ENCODE results near the gene RMND5A. TPM values are rescaled to one million over a fixed set of nuclear protein-coding genes. Genes with fewer than 3 reads are reported as not detected.

Gene RMND5A
- polyA plus RNA-seq, 1 experiment, result 10.8 TPM

DNA sequence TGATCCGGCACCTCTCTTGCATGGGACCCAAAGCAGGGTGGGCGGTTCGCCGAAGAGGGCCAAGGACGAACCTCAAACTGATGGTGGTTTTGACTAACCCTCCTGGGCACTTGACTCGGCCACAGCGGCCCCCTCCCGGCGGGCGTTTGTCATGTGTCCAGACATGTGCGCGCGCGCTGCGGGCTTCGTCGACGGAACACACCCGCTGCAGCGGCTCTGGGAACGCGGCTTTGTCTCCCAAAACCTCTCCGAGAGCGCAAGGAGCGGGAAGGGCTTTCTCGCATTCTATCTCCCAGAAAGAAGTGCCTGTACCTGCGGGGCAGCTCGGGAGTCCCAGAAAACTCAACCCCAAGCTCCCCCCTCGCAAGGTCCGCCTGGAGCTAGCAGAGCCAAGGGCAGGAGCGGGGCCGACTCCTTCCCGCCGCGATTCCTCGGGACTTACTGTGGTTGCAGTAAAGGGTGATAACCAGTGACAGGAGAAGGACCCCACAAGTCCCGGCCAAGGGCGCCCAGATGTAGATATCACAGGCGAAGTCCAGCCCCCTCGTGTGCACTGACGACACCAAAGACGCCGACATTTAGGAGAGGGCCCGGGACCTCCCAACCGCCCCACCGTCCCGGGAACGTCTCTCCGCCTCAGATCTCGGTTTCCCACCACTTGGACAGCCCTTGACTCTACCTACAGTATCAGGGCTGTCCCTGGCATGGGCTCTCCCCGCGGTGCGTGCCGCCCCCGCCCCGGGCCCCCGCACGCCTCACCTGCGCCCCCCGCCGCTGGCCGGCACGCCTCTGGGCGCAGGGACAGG is 69.0 kb downstream of the RMND5A start:
- ChIA-PET CTCF (no interaction called here), POLR2A (no interaction called here)
- H3K4me3 ChIP-seq (ENCODE audit: low read depth, low read length), result no peak overlapping the region
- H3K27me3 ChIP-seq (ENCODE audit: control insufficient read depth, insufficient read depth, low read length), result peaks cover 50% of the 10 kb centered on the region
- DNase-seq (ENCODE audit: low read depth), result no peak
- H3K36me3 ChIP-seq (ENCODE audit: control insufficient read depth, insufficient read depth, low read length), result no peaks in the 10 kb centered on the region
- TF ChIP-seq, protein P1, sequence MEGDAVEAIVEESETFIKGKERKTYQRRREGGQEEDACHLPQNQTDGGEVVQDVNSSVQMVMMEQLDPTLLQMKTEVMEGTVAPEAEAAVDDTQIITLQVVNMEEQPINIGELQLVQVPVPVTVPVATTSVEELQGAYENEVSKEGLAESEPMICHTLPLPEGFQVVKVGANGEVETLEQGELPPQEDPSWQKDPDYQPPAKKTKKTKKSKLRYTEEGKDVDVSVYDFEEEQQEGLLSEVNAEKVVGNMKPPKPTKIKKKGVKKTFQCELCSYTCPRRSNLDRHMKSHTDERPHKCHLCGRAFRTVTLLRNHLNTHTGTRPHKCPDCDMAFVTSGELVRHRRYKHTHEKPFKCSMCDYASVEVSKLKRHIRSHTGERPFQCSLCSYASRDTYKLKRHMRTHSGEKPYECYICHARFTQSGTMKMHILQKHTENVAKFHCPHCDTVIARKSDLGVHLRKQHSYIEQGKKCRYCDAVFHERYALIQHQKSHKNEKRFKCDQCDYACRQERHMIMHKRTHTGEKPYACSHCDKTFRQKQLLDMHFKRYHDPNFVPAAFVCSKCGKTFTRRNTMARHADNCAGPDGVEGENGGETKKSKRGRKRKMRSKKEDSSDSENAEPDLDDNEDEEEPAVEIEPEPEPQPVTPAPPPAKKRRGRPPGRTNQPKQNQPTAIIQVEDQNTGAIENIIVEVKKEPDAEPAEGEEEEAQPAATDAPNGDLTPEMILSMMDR (IDR thresholded peaks at IDR 0.05; ENCODE audit: insufficient read depth, low read depth, low read length), result no peak

DNA sequence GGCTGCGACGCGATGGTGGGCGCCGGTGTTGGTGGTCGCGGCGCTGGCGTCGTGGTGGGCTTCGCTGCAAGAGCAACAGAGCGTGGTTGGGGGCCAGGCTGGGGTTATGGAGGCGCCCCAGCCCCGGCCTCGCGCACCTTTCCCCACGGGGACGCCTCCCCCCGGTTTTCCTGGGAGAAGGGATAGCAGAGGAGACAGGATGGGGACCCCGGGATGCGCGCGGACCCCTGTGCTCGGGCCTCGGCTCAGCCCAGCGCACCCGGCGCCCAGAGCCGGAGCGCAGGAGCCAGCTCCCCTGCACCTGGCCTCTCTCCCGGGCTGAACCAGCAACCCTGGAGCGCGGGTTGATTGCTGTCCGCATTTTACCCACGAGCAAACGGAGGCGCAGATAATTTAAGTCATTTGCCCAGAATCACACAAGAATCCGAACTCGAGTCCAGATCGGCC is 69.6 kb downstream of the RMND5A start:
- no peak for DNase-seq (ENCODE audit: low read depth)
- POLR2A ChIA-PET, result no interaction called here
- H3K27me3 ChIP-seq (ENCODE audit: control insufficient read depth, insufficient read depth, low read length), result peaks cover 50% of the 10 kb centered on the region
- CTCF ChIA-PET, result no interaction called here
- TF ChIP-seq, protein P1 (IDR thresholded peaks at IDR 0.05; ENCODE audit: insufficient read depth, low read depth, low read length), result no peak
- no peaks in the 10 kb centered on the region for H3K36me3 ChIP-seq (ENCODE audit: control insufficient read depth, insufficient read depth, low read length)
- H3K4me3 ChIP-seq (ENCODE audit: low read depth, low read length), result no peak overlapping the region

DNA sequence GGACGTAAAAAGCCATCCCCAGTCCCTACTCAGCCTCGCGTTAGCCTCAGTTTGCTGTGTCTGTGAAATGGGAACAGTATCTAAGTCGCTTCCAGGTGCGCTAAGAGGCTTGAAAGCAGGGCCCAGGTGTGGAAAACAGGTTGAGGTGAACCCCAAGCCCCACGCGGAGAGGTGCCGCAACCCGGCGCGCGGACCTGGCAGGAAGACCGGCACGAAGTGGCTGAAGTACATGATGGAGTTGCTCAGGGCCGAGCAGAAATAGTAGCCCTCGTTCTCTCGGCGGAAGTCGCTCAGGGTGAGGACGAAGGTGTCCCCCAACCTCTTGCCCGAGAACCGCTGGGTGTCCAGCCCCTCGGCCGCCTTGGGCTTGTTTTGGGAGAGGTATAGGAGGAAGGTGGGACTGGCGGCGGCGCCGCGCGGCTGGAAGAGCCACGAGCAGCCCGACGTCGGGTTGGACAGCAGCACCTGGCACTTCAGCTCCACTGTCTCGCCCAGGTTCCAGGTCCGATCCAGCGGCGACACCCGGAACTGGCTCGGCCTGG is 70.1 kb downstream of the RMND5A start:
- Histone ChIP-seq H3K4me3 (ENCODE audit: low read depth, low read length) (no peak overlapping the region), H3K36me3 (ENCODE audit: control insufficient read depth, insufficient read depth, low read length) (no peaks in the 10 kb centered on the region), H3K27me3 (ENCODE audit: control insufficient read depth, insufficient read depth, low read length) (peaks cover 50% of the 10 kb centered on the region)
- POLR2A ChIA-PET, result no interaction called here
- no peak for DNase-seq (ENCODE audit: low read depth)
- CTCF ChIA-PET, result no interaction called here
- TF ChIP-seq, protein P1 (IDR thresholded peaks at IDR 0.05; ENCODE audit: insufficient read depth, low read depth, low read length), result no peak

DNA sequence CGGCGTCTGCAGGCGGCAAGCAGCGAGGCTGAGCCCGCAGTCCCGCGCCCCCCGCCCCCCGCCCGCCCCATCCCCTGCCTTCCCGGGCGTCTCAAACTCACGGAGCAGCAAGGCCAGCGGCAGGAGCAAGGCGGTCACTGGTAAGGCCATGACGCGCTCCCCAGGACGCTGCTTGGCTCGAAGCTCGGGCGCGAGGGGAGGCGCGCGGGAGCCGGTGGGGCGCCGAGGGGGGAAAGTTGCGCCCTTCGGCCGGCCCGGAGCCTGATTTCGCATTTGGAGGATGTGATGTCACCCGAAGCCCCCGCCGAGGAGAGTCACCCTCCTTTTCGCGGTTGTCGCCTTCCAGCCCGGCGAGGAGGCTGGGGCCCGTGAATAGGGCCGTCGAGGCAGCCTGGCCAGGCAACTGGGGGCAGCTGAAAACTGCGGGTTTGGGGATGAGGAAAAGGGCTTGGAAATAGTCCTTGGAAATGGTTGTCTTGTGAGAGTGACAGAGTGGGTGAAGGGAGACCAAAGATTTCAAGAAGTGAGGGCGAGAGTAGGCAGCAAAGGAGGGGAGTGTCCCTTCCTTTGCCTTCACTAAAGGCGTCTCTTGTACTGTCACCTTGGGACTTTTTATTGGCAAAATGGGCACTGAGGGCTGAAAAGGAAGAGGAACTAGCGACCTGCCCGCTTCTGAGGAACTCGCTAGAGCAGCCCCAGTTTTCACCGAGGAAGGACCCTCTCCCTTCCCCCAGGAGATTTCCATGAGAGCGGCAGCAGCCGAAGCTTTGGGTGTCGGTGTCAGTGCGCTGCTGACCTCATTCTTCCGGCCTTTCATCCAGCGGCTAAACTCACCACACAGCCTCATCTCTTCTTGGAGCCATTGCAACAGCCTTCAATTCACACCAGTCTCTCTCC is 70.8 kb downstream of the RMND5A start, which contains the start of gene CD8A:
Gene CD8A, minus strand, starts transcription at position 238 of the 897 bp plus-strand sequence. Its CDS starts 88 bp downstream, at position 150.
- Histone ChIP-seq H3K4me3 (ENCODE audit: low read depth, low read length) (no peak within 1 kb of the TSS), H3K36me3 (ENCODE audit: control insufficient read depth, insufficient read depth, low read length) (no peaks in the 10 kb centered on the region), H3K27me3 (ENCODE audit: control insufficient read depth, insufficient read depth, low read length) (peaks cover 47% of the 10 kb centered on the region)
- POLR2A ChIA-PET, result interaction anchor here (0.5 kb wide), 1 partner anchor 21 kb away, joined by 4 read pairs; no protein-coding TSS in a partner anchor
- CTCF ChIA-PET, result interaction anchor here (1.8 kb wide), 1 partner anchor 17 kb away, joined by 7 read pairs; no protein-coding TSS in a partner anchor
- TF ChIP-seq, protein P1 (IDR thresholded peaks at IDR 0.05; ENCODE audit: insufficient read depth, low read depth, low read length), result no peak
- DNase-seq (ENCODE audit: low read depth), result no peak
